ENCODE results near the gene NR3C1. TPM values are rescaled to one million over a fixed set of nuclear protein-coding genes. Genes with fewer than 3 reads are reported as not detected.

NR3C1 gene
- total RNA-seq, 1 donor from 2014 or later, result 0.17 TPM

GRCh38 chr5:143427122-143427735 is 23.7 kb upstream of the NR3C1 start:
- no peaks in the 10 kb centered on the region for H3K36me3 ChIP-seq
- H3K9ac ChIP-seq, result no peak overlapping the region
- H3F3A ChIP-seq (ENCODE audit: low read depth), result no peaks in the 10 kb centered on the region
- no peaks in the 10 kb centered on the region for H3K4me1 ChIP-seq
- H3K9me3 ChIP-seq (ENCODE audit: low read depth), result no peaks in the 10 kb centered on the region
- Mint-ChIP-seq H3K9me3 (no peaks in the 10 kb centered on the region), H3K4me3 (no peak overlapping the region), H3K36me3 (no peaks in the 10 kb centered on the region), H3K27me3 (ENCODE audit: insufficient read depth, low read depth) (no peaks in the 10 kb centered on the region), H3K27ac (no peak overlapping the region), H3K4me1 (no peaks in the 10 kb centered on the region)
- no peak for DNase-seq (ENCODE audit: low spot score)
- H3K27me3 ChIP-seq, result no peaks in the 10 kb centered on the region
- no peaks in the 10 kb centered on the region for H3K79me2 ChIP-seq (ENCODE audit: low read depth)
- H3K4me2 ChIP-seq, result no peak overlapping the region
- H3K27ac ChIP-seq, result no peak overlapping the region
- no peak overlapping the region for H2AFZ ChIP-seq (replicated peaks)
- H3K4me3 ChIP-seq, result no peak overlapping the region
- H4K20me1 ChIP-seq (ENCODE audit: low read depth), result no peaks in the 10 kb centered on the region
- TF ChIP-seq CTCF (IDR thresholded peaks at IDR 0.05), result no peak
- no peak for TF ChIP-seq EZH2 (IDR thresholded peaks at IDR 0.05)

GRCh38 chr5:143426437-143426991 is 23.0 kb upstream of the NR3C1 start:
- Histone ChIP-seq H4K20me1 (ENCODE audit: low read depth) (no peaks in the 10 kb centered on the region), H3K9me3 (ENCODE audit: low read depth) (no peaks in the 10 kb centered on the region), H2AFZ (replicated peaks) (no peak overlapping the region), H3K27me3 (no peaks in the 10 kb centered on the region), H3K27ac (no peak overlapping the region), H3F3A (ENCODE audit: low read depth) (no peaks in the 10 kb centered on the region), H3K36me3 (no peaks in the 10 kb centered on the region), H3K4me2 (no peak overlapping the region), H3K9ac (no peak overlapping the region), H3K4me1 (no peaks in the 10 kb centered on the region), H3K4me3 (no peak overlapping the region), H3K79me2 (ENCODE audit: low read depth) (no peaks in the 10 kb centered on the region)
- DNase-seq (ENCODE audit: low spot score), result no peak
- Mint-ChIP-seq H3K27me3 (ENCODE audit: insufficient read depth, low read depth) (no peaks in the 10 kb centered on the region), H3K9me3 (no peaks in the 10 kb centered on the region), H3K36me3 (no peaks in the 10 kb centered on the region), H3K27ac (no peak overlapping the region), H3K4me3 (no peak overlapping the region), H3K4me1 (no peaks in the 10 kb centered on the region)
- TF ChIP-seq CTCF (IDR thresholded peaks at IDR 0.05) (no peak), EZH2phosphoT487 (IDR thresholded peaks at IDR 0.05) (no peak), EZH2 (IDR thresholded peaks at IDR 0.05) (no peak)

- no peaks in the 10 kb centered on the region for H3K27me3 ChIP-seq
- H3K79me2 ChIP-seq (ENCODE audit: low read depth), result no peaks in the 10 kb centered on the region
- Mint-ChIP-seq H3K27ac (no peak overlapping the region), H3K9me3 (no peaks in the 10 kb centered on the region), H3K27me3 (ENCODE audit: insufficient read depth, low read depth) (peaks cover 2% of the 10 kb centered on the region), H3K4me3 (no peak overlapping the region), H3K36me3 (no peaks in the 10 kb centered on the region), H3K4me1 (no peaks in the 10 kb centered on the region)
- DNase-seq (ENCODE audit: low spot score), result no peak
- no peak overlapping the region for H3K4me3 ChIP-seq
- H3K36me3 ChIP-seq, result no peaks in the 10 kb centered on the region
- H3F3A ChIP-seq (ENCODE audit: low read depth), result no peaks in the 10 kb centered on the region
- H2AFZ ChIP-seq (replicated peaks), result no peak overlapping the region
- no peak overlapping the region for H3K4me2 ChIP-seq
- H3K9me3 ChIP-seq (ENCODE audit: low read depth), result no peaks in the 10 kb centered on the region
- TF ChIP-seq EZH2phosphoT487 (IDR thresholded peaks at IDR 0.05), result no peak
- TF ChIP-seq CTCF (IDR thresholded peaks at IDR 0.05), result no peak
- TF ChIP-seq EZH2 (IDR thresholded peaks at IDR 0.05), result no peak
- H4K20me1 ChIP-seq (ENCODE audit: low read depth), result no peaks in the 10 kb centered on the region
- no peak overlapping the region for H3K27ac ChIP-seq
- H3K4me1 ChIP-seq, result no peaks in the 10 kb centered on the region
- no peak overlapping the region for H3K9ac ChIP-seq
Measured at GRCh38 chr5:143425835-143426234, 22.3 kb upstream of the NR3C1 start.

All from neural progenitor cell (in vitro differentiated cells).